ENCODE data around the gene COQ10A.
"Not testable (repeated sequence)": the region's sequence is repeated elsewhere in the genome, so short reads cannot be mapped to it uniquely, and the experiment has no call there.

The COQ10A gene

GRCh38 chr12:56280849-56281248 is 14.1 kb downstream of the COQ10A start:
- no peak for TF ChIP-seq ZNF274 (IDR thresholded peaks at IDR 0.05; ENCODE audit: low read depth, low read length)

GRCh38 chr12:56282030-56282429 is 15.3 kb downstream of the COQ10A start:
- no peak for TF ChIP-seq ZNF274 (IDR thresholded peaks at IDR 0.05; ENCODE audit: low read depth, low read length)

More at GRCh38 chr12:56280849-56281248, 14.1 kb downstream of the COQ10A start:
- H3K4me3 ChIP-seq (ENCODE audit: low read length) = no peak overlapping the region

DNA sequence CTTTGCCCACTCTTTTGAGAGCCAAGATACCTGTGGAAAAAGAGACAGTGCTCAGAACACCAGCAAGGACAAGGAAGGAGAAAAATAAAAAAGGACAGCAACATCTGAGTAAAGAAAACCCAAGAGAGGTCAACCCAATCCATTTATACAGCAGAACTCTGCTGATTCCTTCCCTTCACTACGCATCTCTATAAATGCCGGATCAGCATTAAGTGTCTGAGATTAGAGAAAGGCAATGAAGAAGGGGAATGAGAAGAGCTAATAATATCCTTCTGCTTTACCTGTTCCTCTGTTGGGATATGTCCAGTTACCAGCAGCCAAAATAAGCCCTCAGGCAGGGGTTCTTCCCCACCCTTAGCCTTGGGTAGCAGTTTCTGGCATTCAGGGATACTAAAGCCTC is 15.8 kb downstream of the COQ10A start:
- H3K4me3 ChIP-seq (ENCODE audit: low read length) = no peak overlapping the region
- no peak for TF ChIP-seq ZNF274 (IDR thresholded peaks at IDR 0.05; ENCODE audit: low read depth, low read length)

More at GRCh38 chr12:56282030-56282429, 15.3 kb downstream of the COQ10A start:
- no peak overlapping the region for H3K4me3 ChIP-seq (ENCODE audit: low read length)

DNA sequence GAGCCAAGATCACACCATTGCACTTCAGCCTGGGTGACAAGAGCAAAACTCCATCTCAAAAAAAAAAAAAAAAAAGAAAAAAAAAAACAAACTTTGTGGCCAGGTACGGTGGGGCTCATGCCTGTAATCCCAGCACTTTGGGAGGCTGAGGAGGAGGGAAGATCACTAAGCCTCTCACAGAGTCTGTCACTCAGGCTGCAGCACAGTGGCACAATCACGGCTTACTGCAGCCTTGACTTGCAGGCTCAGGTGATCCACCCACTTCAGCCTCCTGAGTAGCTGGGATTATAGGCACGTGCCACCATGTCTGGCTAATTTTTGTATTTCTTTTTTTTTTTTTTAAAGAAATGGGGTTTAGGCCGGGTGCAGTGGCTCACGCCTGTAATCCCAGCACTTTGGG is 17.5 kb downstream of the COQ10A start:
- H3K4me3 ChIP-seq (ENCODE audit: low read length) = not testable (repeated sequence)

GRCh38 chr12:56286044-56286830 is 19.5 kb downstream of the COQ10A start:
- H3K4me3 ChIP-seq (ENCODE audit: low read length) = no peak overlapping the region
- no peak for TF ChIP-seq ZNF274 (IDR thresholded peaks at IDR 0.05; ENCODE audit: low read depth, low read length)

GRCh38 chr12:56288705-56289387 is 22.1 kb downstream of the COQ10A start:
- TF ChIP-seq ZNF274 (IDR thresholded peaks at IDR 0.05; ENCODE audit: low read depth, low read length) = no peak
- no peak overlapping the region for H3K4me3 ChIP-seq (ENCODE audit: low read length)

DNA sequence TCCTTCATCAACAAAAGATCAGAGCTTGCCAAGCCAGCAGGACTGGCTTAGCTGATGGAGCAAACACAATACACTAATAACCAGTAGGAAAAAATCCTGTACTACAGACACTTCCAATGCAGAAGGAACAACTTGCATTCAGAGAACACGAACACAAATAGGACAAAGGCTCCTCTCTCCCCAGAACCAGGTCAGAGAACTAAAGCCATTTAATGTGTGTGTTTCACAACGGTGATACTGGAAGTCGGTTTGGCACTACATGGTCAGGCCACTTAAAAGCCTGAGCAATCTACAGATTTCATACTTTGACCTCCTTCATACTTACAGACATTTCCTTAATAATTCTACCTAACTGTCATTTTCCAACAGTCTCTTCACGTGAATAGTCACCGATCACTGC is 27.1 kb downstream of the COQ10A start:
- no peak for TF ChIP-seq ZNF274 (IDR thresholded peaks at IDR 0.05; ENCODE audit: low read depth, low read length)
- H3K4me3 ChIP-seq (ENCODE audit: low read length) = no peak overlapping the region

- no peak for TF ChIP-seq ZNF274 (IDR thresholded peaks at IDR 0.05; ENCODE audit: low read depth, low read length)
Measured at GRCh38 chr12:56296295-56296694, 29.6 kb downstream of the COQ10A start.

DNA sequence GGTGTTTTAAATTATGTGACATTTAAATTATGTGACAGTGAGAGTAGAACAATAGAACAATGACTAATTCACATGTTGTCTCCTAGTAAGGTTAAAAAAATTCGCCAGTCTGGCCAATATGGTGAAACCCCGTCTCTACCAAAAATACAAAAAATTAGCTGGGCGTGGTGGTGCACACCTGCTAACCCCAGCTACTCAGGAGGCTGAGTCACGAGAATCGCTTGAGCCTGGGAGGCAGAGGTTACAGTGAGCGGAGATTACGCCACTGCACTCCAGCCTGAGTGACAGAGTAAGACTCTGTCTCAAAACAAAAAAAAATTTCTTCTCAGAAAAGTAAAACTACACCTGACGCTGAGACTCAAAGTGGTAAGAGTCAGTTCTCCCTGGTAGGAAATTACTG is 30.7 kb downstream of the COQ10A start:
- TF ChIP-seq ZNF274 (IDR thresholded peaks at IDR 0.05; ENCODE audit: low read depth, low read length) = no peak
- no peak overlapping the region for H3K4me3 ChIP-seq (ENCODE audit: low read length)

More at GRCh38 chr12:56296295-56296694, 29.6 kb downstream of the COQ10A start:
- H3K4me3 ChIP-seq (ENCODE audit: low read length) = no peak overlapping the region

GRCh38 chr12:56298828-56299227 is 32.1 kb downstream of the COQ10A start:
- H3K4me3 ChIP-seq (ENCODE audit: low read length) = peak overlapping the region; percentile 96
- no peak for TF ChIP-seq ZNF274 (IDR thresholded peaks at IDR 0.05; ENCODE audit: low read depth, low read length)

DNA sequence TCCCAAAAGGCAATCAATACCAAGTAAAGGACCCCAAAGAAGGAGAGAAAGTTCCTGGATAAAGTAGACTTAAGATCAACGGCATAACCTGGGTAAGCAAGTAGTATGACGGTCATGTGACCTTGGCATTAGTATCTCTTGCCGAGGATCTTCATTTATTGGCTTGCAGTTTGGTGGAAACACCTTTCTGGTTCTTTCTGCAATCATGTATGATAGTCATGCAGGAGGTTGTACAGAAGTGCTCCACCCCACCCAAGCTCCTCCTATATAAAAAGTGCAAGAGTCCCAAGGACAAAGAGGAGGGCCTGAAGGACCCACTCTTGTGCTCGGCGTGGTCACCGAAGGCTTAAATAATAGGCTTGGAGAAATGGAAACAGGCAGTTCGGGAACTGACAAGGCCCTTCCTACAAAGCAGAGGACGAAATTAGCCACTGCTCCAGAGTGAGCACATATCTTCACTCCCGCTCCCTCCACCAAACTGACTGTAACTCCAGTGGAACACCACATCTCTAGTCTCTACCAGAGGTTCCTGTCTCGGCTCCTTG is 32.6 kb downstream of the COQ10A start:
- peak overlapping the region; percentile 96 for H3K4me3 ChIP-seq (ENCODE audit: low read length)
- no peak for TF ChIP-seq ZNF274 (IDR thresholded peaks at IDR 0.05; ENCODE audit: low read depth, low read length)

GRCh38 chr12:56299853-56300643 is 33.3 kb downstream of the COQ10A start, which contains the start of gene CS:
Gene CS, minus strand, starts transcription at chr12:56300330. Its CDS starts 129 bp downstream, at chr12:56300201.
- TF ChIP-seq ZNF274 (IDR thresholded peaks at IDR 0.05; ENCODE audit: low read depth, low read length) = no peak
- H3K4me3 ChIP-seq (ENCODE audit: low read length) = peak within 1 kb of the TSS; percentile 96

GRCh38 chr12:56300644-56301464 is 34.1 kb downstream of the COQ10A start:
- TF ChIP-seq ZNF274 (IDR thresholded peaks at IDR 0.05; ENCODE audit: low read depth, low read length) = no peak
- H3K4me3 ChIP-seq (ENCODE audit: low read length) = peak overlapping the region; percentile 67; the same call in 1 of the 2 replicates
